ENCODE data around the gene DDX47. TPM values are rescaled to one million over a fixed set of nuclear protein-coding genes. Genes with fewer than 3 reads are reported as not detected.

The DDX47 gene
- total RNA-seq, 1 donor from 2014 or later = 69.3 TPM

GRCh38 chr12:12811343-12811742 is 1.8 kb upstream of the DDX47 start:
- no peak for TF ChIP-seq CTCF (conservative IDR thresholded peaks at IDR 0.05)
- no peak for DNase-seq (ENCODE audit: low read depth, low spot score)
- Mint-ChIP-seq H3K9me3 (no peaks in the 10 kb centered on the region), H3K36me3 (ENCODE audit: low read depth) (peaks cover 9% of the 10 kb centered on the region), H3K27ac (ENCODE audit: unreplicated experiment) (no peak overlapping the region), H3K27me3 (ENCODE audit: low read depth) (no peaks in the 10 kb centered on the region), H3K4me1 (peaks cover 41% of the 10 kb centered on the region), H3K4me3 (no peak overlapping the region)

- no peaks in the 10 kb centered on the region for H3K27me3 Mint-ChIP-seq (ENCODE audit: low read depth)
- H3K27ac Mint-ChIP-seq (ENCODE audit: unreplicated experiment) = no peak overlapping the region
- H3K4me1 Mint-ChIP-seq = peaks cover 38% of the 10 kb centered on the region
- no peaks in the 10 kb centered on the region for H3K9me3 Mint-ChIP-seq
- no peak for TF ChIP-seq CTCF (conservative IDR thresholded peaks at IDR 0.05)
- peaks cover 9% of the 10 kb centered on the region for H3K36me3 Mint-ChIP-seq (ENCODE audit: low read depth)
- DNase-seq (ENCODE audit: low read depth, low spot score) = no peak
- H3K4me3 Mint-ChIP-seq = peak overlapping the region; percentile 74
These were observed 972 bp upstream of the DDX47 start for GRCh38 chr12:12812174-12812573.

GRCh38 chr12:12812618-12813119 is 477 bp upstream of the DDX47 start:
- no peak overlapping the region for H3K27ac Mint-ChIP-seq (ENCODE audit: unreplicated experiment)

GRCh38 chr12:12817616-12818015 is 4.5 kb downstream of the DDX47 start:
- H3K27me3 Mint-ChIP-seq (ENCODE audit: low read depth) = no peaks in the 10 kb centered on the region
- no peak for DNase-seq (ENCODE audit: low read depth, low spot score)
- H3K4me3 Mint-ChIP-seq = no peak overlapping the region
- H3K4me1 Mint-ChIP-seq = peaks cover 27% of the 10 kb centered on the region
- peaks cover 16% of the 10 kb centered on the region for H3K36me3 Mint-ChIP-seq (ENCODE audit: low read depth)
- no peak for TF ChIP-seq CTCF (conservative IDR thresholded peaks at IDR 0.05)
- no peak overlapping the region for H3K27ac Mint-ChIP-seq (ENCODE audit: unreplicated experiment)
- no peaks in the 10 kb centered on the region for H3K9me3 Mint-ChIP-seq

More at GRCh38 chr12:12812618-12813119, 477 bp upstream of the DDX47 start:
- no peak for TF ChIP-seq CTCF (conservative IDR thresholded peaks at IDR 0.05)
- DNase-seq (ENCODE audit: low read depth, low spot score) = no peak
- H3K4me3 Mint-ChIP-seq = peak overlapping the region; percentile 99
- H3K27me3 Mint-ChIP-seq (ENCODE audit: low read depth) = no peaks in the 10 kb centered on the region
- peaks cover 9% of the 10 kb centered on the region for H3K36me3 Mint-ChIP-seq (ENCODE audit: low read depth)
- no peaks in the 10 kb centered on the region for H3K9me3 Mint-ChIP-seq
- peaks cover 38% of the 10 kb centered on the region for H3K4me1 Mint-ChIP-seq

DNA sequence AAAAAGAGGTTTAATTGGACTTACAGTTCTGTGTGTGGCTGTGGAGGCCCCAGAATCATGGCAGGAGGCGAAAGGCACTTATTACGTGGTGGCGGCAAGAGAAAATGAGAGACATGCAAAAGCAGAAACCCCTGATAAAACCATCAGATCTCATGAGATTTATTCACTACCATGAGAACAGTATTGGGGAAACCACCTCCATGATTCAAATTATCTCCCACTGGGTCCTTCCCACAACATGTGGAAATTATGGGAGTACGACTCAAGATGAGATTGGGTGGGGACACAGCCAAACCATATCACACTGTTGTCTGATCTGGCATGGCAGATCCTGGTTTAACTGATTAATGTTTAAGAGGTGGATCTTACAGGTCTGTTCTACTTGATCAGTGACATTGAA is 5.6 kb downstream of the DDX47 start:
- H3K4me3 Mint-ChIP-seq = no peak overlapping the region
- H3K9me3 Mint-ChIP-seq = no peaks in the 10 kb centered on the region
- no peak overlapping the region for H3K27ac Mint-ChIP-seq (ENCODE audit: unreplicated experiment)
- no peak for DNase-seq (ENCODE audit: low read depth, low spot score)
- no peaks in the 10 kb centered on the region for H3K27me3 Mint-ChIP-seq (ENCODE audit: low read depth)
- TF ChIP-seq CTCF (conservative IDR thresholded peaks at IDR 0.05) = no peak
- H3K36me3 Mint-ChIP-seq (ENCODE audit: low read depth) = peaks cover 14% of the 10 kb centered on the region
- H3K4me1 Mint-ChIP-seq = peaks cover 16% of the 10 kb centered on the region

Measured in neural crest cell (in vitro differentiated cells).